ENCODE measurements around the gene CDHR5.
"Not testable (repeated sequence)": the region's sequence is repeated elsewhere in the genome, so short reads cannot be mapped to it uniquely, and the experiment has no call there.

CDHR5 gene, protein sequence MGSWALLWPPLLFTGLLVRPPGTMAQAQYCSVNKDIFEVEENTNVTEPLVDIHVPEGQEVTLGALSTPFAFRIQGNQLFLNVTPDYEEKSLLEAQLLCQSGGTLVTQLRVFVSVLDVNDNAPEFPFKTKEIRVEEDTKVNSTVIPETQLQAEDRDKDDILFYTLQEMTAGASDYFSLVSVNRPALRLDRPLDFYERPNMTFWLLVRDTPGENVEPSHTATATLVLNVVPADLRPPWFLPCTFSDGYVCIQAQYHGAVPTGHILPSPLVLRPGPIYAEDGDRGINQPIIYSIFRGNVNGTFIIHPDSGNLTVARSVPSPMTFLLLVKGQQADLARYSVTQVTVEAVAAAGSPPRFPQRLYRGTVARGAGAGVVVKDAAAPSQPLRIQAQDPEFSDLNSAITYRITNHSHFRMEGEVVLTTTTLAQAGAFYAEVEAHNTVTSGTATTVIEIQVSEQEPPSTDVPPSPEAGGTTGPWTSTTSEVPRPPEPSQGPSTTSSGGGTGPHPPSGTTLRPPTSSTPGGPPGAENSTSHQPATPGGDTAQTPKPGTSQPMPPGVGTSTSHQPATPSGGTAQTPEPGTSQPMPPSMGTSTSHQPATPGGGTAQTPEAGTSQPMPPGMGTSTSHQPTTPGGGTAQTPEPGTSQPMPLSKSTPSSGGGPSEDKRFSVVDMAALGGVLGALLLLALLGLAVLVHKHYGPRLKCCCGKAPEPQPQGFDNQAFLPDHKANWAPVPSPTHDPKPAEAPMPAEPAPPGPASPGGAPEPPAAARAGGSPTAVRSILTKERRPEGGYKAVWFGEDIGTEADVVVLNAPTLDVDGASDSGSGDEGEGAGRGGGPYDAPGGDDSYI

DNA sequence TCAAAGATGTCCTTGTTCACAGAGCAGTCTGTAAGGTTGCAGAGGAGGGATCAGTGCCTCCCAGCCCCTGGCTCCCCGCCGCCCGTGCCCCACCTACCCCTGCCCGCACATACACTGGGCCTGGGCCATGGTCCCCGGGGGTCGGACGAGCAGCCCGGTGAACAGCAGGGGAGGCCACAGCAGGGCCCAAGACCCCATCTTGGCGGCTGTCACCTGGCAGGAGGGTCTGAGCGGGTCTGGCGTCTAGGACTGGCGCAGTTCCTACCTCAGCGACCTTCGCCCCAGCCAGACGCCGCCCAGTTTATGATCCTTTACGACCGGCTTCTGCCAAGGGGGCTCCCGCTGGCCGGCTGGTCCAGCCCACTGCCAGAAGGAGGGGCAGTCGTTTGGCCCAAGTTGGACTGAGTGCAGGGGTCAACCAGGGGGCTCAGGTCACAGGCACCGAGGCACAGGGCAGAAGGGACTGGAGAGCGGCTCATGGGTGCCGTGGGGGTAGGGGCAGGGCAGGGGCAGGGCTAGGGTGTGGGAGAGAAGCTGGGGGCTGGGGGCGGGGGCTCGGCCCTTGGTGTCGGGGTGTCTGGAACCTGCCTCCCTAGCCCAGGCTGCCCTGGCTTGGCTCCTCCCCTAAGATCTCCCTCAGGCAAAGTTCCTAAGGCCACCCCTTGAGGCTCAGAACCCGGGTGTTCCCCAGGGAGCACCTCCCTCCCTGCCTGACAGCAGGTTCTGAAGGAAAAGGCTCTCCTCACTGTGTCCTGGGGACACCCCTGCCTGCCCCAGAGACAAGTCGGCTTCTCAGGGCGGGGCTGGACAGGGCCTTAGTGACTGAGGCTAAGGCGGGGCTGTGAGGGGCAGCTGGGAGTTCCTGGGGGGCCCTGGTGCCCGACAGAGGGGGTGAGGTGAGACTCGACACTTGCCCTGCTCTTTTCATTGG lies at the start of gene CDHR5:
TSS of gene CDHR5 (minus strand) at position 251 of the 931 bp plus-strand sequence. CDS start at position 198, 53 bp downstream.
- DNase-seq (ENCODE audit: low spot score) = no peak

DNA sequence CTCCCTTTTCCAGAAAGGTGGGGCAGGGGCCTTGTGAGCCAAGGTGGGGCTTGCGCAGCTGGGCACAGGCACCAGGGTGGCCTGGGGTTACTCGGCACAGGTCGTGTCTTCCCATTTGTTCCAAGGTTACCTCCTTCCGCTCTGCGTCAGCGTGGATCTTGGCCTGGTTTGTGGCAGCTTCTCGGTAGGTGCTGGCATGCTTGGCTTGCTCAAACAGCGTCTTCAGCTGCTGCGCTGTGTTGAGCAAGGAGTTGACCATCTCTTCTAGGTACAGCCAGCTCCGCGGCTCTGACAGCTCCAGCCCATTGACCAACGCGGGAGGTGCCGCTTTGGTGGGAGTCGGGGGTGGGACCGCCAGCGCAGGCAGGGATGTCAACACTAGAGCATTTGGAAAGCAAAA lies 49.7 kb upstream of the CDHR5 start:
- DNase-seq (ENCODE audit: low spot score) = no peak

- DNase-seq (ENCODE audit: low spot score) = no peak
Observed at GRCh38 chr11:673866-674265, 49.1 kb upstream of the CDHR5 start.

- DNase-seq (ENCODE audit: low spot score) = no peak
Observed at GRCh38 chr11:665704-666281, 41.0 kb upstream of the CDHR5 start.

GRCh38 chr11:665062-665703 lies 40.4 kb upstream of the CDHR5 start:
- no peak for DNase-seq (ENCODE audit: low spot score)

- peak; percentile 77 for DNase-seq (ENCODE audit: low spot score)
Observed at GRCh38 chr11:662689-663274, 38.0 kb upstream of the CDHR5 start.

DNA sequence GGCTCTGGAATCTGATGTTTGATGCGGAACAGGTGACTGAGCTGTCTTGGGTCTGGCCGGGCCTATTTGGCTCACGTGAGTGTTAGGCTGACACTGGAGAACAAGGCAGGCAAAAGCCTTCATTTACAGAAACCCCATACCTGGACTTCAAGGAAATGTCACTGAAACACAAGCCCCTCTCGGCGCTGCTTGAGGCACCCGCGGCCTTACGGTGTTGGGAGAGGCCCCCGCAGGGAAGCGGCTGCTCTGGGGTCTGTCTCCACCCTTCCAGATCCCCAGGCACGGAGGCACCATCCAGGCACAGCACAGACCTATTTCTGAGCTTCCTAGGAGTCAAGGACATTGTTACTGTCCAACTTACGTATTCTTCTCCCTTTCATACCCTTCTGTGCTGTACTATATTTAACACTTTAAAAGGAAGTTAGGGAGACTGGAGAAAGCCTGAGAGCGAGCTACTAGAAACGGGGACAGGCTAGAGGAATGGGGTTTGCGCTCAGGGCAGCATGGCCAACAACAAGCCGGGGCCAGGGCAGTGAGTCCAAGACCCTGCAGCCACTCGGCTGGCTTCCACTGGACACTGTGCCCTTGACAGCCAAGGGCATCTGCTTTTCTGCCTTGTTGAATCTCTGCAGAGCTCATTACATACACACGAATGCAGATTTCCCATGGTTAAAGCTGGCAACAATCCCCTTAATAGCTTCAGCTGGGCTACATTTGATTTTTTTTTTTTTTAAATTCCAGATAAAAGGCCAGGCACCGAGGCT lies 36.1 kb upstream of the CDHR5 start:
- no peak for DNase-seq (ENCODE audit: low spot score)

DNA sequence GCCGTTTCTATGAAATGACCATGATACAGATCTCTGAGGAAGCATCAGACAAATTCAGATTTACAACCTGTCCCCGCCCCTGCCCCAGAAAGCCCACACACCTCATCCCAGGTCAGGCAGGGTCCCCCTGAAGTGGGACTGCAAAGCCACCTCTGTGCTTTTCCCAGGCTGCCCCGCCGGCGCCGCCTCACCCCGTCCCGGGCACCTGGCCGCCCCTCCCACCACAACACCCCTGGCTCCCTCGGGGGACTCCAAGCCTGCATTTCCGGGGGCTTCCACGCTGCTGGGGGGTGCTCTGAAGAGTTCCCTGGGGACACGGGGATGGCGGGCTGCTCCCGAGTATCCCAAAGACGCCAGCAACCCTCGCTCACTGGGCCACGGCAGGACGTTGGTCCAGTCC lies 35.5 kb upstream of the CDHR5 start:
- DNase-seq (ENCODE audit: low spot score) = no peak

DNA sequence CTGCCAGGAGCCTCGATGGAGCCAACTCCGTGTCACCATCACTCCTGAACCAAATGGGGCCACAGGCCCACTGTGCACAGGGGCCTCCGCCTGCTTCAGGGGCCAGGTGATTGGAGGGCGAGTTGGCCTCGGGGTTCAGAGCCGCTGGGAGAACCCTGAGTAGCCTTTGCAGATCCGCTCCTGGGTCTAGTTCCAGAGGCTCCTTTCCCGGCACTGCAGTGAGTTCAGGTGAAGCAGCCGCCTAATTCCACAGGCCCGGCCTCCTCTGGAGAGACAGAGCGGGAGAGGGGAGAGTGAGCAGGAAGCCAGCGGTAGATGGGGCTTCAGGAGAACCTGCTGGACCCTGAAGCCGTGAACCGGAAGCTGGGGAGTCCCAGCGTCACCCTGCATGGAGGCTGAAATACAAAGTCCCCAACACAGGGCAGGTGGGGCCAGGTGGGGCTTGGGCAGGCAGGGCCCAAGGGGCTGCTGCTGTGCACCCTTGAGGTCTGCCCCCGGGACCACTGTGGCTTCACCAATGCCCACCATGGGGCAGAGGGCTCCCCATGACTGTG lies 34.9 kb upstream of the CDHR5 start:
- no peak for DNase-seq (ENCODE audit: low spot score)

- no peak for DNase-seq (ENCODE audit: low spot score)
Observed at GRCh38 chr11:657691-658126, 33.0 kb upstream of the CDHR5 start.

- DNase-seq (ENCODE audit: low spot score) = no peak
Observed at GRCh38 chr11:656866-657265, 32.1 kb upstream of the CDHR5 start.

- DNase-seq (ENCODE audit: low spot score) = no peak
Observed at GRCh38 chr11:656426-656825, 31.7 kb upstream of the CDHR5 start.

DNA sequence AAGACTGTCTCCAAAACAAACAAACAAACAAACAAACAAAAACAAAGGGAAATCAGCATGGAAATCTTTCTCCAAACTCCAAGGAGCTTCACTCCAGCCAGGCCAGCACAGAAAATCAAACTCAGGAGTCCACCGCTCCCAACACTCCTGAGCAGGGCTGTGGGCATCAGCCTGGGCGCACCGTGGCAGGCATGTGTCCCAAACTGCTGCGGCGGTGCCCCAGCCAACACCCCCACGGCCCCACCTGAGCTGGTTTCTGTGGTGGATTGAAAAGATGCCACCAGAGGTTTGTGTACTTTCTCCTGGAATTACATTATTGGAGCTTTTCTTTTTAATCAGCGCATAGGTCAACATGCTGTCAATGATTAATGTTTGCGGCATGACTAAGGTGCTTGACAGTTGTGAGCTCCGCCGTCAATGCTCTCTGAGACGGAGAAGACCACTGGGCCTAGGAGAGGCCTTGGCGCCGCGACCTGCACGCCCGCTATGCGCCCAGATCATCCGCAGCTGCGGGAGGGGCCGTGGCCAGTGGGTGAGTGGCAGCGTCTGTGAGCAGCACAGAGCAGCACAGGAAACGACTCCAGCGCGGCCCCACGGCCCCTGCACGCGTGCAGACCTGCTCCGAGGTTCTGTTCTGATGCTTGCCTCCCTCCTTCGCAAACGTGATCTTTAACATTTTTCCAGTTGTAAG lies 30.4 kb upstream of the CDHR5 start:
- no peak for DNase-seq (ENCODE audit: low spot score)

GRCh38 chr11:654444-654843 lies 29.7 kb upstream of the CDHR5 start:
- not testable (repeated sequence) for DNase-seq (ENCODE audit: low spot score)

GRCh38 chr11:653837-654236 lies 29.1 kb upstream of the CDHR5 start:
- no peak for DNase-seq (ENCODE audit: low spot score)

DNA sequence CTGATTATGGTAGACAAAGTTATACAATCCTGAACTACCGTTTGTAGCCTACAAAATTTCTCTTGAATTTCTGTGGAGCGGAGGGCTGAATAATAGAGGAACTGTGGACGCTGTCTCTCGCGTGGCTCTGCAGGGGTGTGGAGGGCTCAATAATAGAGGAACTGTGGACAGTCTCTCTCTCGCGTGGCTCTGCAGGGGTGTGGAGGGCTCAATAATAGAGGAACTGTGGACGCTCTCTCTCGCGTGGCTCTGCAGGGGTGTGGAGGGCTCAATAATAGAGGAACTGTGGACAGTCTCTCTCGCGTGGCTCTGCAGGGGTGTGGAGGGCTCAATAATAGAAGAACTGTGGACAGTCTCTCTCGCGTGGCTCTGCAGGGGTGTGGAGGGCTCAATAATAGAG lies 28.4 kb upstream of the CDHR5 start:
- not testable (repeated sequence) for DNase-seq (ENCODE audit: low spot score)

DNA sequence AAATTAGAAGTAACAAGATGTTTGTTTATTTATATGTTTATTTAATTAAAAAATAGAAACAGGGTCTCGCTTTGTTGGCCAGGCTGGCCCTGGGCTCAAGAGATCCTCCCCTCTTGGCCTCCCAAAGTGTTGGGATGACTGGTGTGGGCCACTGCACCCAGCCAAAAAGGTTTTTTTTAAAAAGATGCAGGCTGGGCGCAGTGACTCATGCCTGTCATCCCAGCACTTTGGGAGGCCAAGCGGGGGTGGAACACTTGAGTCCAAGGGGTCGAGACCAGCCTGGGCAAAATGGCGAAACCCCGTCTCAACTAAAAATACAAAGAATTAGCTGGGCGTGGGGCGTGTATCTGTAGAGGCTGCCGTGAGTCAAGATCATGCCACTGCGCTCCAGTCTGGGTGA lies 25.7 kb upstream of the CDHR5 start:
- no peak for DNase-seq (ENCODE audit: low spot score)

GRCh38 chr11:647672-648158 lies 23.0 kb upstream of the CDHR5 start:
- DNase-seq (ENCODE audit: low spot score) = not testable (repeated sequence)

DNA sequence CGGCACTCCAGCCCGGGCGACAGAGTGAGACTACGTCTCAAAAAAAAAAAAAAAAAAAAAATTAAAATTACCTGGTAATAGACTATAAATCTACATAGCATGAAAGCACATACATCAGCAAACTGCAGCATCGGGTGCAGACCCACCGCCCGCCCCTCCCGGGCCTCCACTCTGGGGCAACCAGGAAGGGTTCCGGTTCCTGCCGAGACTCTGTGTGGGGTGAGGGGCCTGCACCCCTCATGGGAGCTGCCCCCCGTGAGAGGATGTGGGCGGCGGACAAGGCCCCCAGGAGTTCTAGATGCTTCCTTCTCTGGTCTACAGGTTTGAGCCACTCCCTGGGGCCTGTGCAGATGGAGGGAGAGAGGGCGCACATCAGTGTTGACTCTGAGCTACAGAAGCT lies 21.5 kb upstream of the CDHR5 start:
- no peak for DNase-seq (ENCODE audit: low spot score)
